Fibroblast of skin of left biceps (primary cell): Measurements from ENCODE around the gene TUBA8.

Source experiments
- DNase-seq, 2 experiments: peaks; one replicate each; pipeline ENCODE4 v3.0.0-alpha.2; 2013; ENCODE audit warnings: low read depth in 2 of 2

The TUBA8 gene

GRCh38 chr22:18077087-18077638 lies 33.4 kb upstream of the TUBA8 start:
- DNase-seq, result no peak

GRCh38 chr22:18077639-18078328 lies 32.8 kb upstream of the TUBA8 start, which contains the start of gene PEX26:
PEX26 (plus strand) TSS chr22:18077990; CDS start chr22:18078377, 387 bp downstream.
- peak; percentile 79 to 84 for DNase-seq

GRCh38 chr22:18078329-18079041 lies 32.1 kb upstream of the TUBA8 start:
- DNase-seq, result no peak

GRCh38 chr22:18079706-18080233 lies 30.8 kb upstream of the TUBA8 start:
- no peak for DNase-seq

GRCh38 chr22:18081416-18081815 lies 29.2 kb upstream of the TUBA8 start:
- DNase-seq, result no peak

- DNase-seq, result no peak
Observed at GRCh38 chr22:18082467-18082866, 28.1 kb upstream of the TUBA8 start.

- no peak for DNase-seq
Observed at GRCh38 chr22:18083406-18083805, 27.2 kb upstream of the TUBA8 start.

GRCh38 chr22:18085188-18085587 lies 25.4 kb upstream of the TUBA8 start:
- DNase-seq, result no peak

- no peak for DNase-seq
Observed at GRCh38 chr22:18087350-18087855, 23.2 kb upstream of the TUBA8 start.

- no peak for DNase-seq
Observed at GRCh38 chr22:18088825-18089568, 21.6 kb upstream of the TUBA8 start.

- no peak for DNase-seq
Observed at GRCh38 chr22:18090286-18090685, 20.3 kb upstream of the TUBA8 start.

- no peak for DNase-seq
Observed at GRCh38 chr22:18091478-18091877, 19.1 kb upstream of the TUBA8 start.

GRCh38 chr22:18091916-18092526 lies 18.6 kb upstream of the TUBA8 start:
- DNase-seq, result no peak

- DNase-seq, result no peak
Observed at GRCh38 chr22:18093661-18094060, 16.9 kb upstream of the TUBA8 start.

- no peak for DNase-seq
Observed at GRCh38 chr22:18095101-18095805, 15.4 kb upstream of the TUBA8 start.

- no peak for DNase-seq
Observed at GRCh38 chr22:18096823-18097222, 13.8 kb upstream of the TUBA8 start.

- DNase-seq, result no peak
Observed at GRCh38 chr22:18100781-18101180, 9.8 kb upstream of the TUBA8 start.

- DNase-seq, result no peak
Observed at GRCh38 chr22:18101536-18101935, 9.1 kb upstream of the TUBA8 start.

- no peak for DNase-seq
Observed at GRCh38 chr22:18103527-18104269, 6.9 kb upstream of the TUBA8 start.

GRCh38 chr22:18104566-18104965 lies 6.0 kb upstream of the TUBA8 start:
- peak; percentile 3 to 5 for DNase-seq
